GM12878 (cell line): ENCODE data around the gene KCTD16. TPM values are rescaled to one million over a fixed set of nuclear protein-coding genes. Genes with fewer than 3 reads are reported as not detected.

Source experiments
- ATAC-seq: fragments of 200-7000 bp; cut with Tn5 transposase; 3 replicates; pipeline ENCODE4 v1.9.1; 2020; ENCODE audit warnings: mild to moderate bottlenecking, moderate library complexity
- BruUV-seq: library from RNA; stranded (reverse); fragments of 400-500 nt; replicated peaks from 2 replicates; lab custom pipeline; 2021; lab: Mats Ljungman, UMichigan
- CTCF ChIA-PET: fragments of 300-600 bp; sonication (Branson Sonifier 250); formaldehyde crosslinking; extraction: SDS; loops from one replicate; lab custom pipeline; 2021; ENCODE audit warnings: inconsistent platforms; lab: Yijun Ruan, JAX
- POLR2A ChIA-PET: fragments of 350-600 bp; formaldehyde crosslinking; extraction: SDS; loops from one replicate; lab custom pipeline; 2021; ENCODE audit warnings: inconsistent platforms; lab: Charles Lee
- RAD21 ChIA-PET: fragments of 300-600 bp; sonication (Branson Sonifier 250); formaldehyde crosslinking; loops from one replicate; lab custom pipeline; 2023; ENCODE audit warnings: antibody characterized with exemption; ENCODE audit not compliant: unreplicated experiment; lab: Charles Lee
- SMC1A ChIA-PET: fragments of 300-600 bp; sonication (Branson Sonifier 250); formaldehyde crosslinking; loops from one replicate; lab custom pipeline; 2023; ENCODE audit not compliant: unreplicated experiment, uncharacterized antibody; lab: Charles Lee
- DNase-seq: peaks from one replicate; pipeline ENCODE4 v3.0.0-alpha.2; 2011; ENCODE audit warnings: low read depth, low spot score
- FAIRE-seq: peaks from 3 replicates; lab custom pipeline; 2011; peaks lifted over from hg19 to GRCh38; lab: Jason Lieb, UNC
- H2AFZ ChIP-seq: 2 replicates; pipeline ENCODE4 v1.6.0; 2011; ENCODE audit warnings: low read depth, low read length, control low read depth; ENCODE audit not compliant: control insufficient read depth
- H3K27ac ChIP-seq: 2 replicates; pipeline ENCODE4 v1.5.1; 2011; ENCODE audit warnings: control low read depth; ENCODE audit not compliant: control insufficient read depth, insufficient read depth
- H3K27me3 ChIP-seq, 2 experiments: replicated peaks in 1 of 2; 2 replicates each; pipeline versions ENCODE4 v1.6.0 to v1.6.1; 2011; ENCODE audit warnings: low read length in 1 of 2; ENCODE audit not compliant: control insufficient read depth in 2 of 2, insufficient read depth in 2 of 2
- H3K36me3 ChIP-seq, 2 experiments: 2 replicates each; pipeline ENCODE4 v1.5.1; 2011; ENCODE audit warnings: low read length in 1 of 2; ENCODE audit not compliant: control insufficient read depth in 2 of 2, insufficient read depth in 2 of 2
- H3K4me1 ChIP-seq: 2 replicates; pipeline ENCODE4 v1.6.1; 2011; ENCODE audit warnings: mild to moderate bottlenecking, low read length, moderate library complexity, mixed read lengths; ENCODE audit not compliant: control insufficient read depth, insufficient read depth
- H3K4me2 ChIP-seq: 2 replicates; pipeline ENCODE4 v1.6.0; 2011; ENCODE audit warnings: control low read depth; ENCODE audit not compliant: control insufficient read depth, insufficient read depth
- H3K4me3 ChIP-seq: fragments of 200-600 bp; sonication (generic); 2 replicates; pipeline ENCODE4 v1.5.1; 2016
- H3K79me2 ChIP-seq: 2 replicates; pipeline ENCODE4 v1.6.0; 2011; ENCODE audit warnings: low read length; ENCODE audit not compliant: control insufficient read depth, insufficient read depth
- H3K9ac ChIP-seq: 2 replicates; pipeline ENCODE4 v1.8.0; 2011; ENCODE audit warnings: low read length, control low read depth, mixed read lengths; ENCODE audit not compliant: control insufficient read depth, insufficient read depth
- H3K9me3 ChIP-seq: replicated peaks from 3 replicates; pipeline ENCODE4 v1.5.1; 2011; ENCODE audit warnings: mild to moderate bottlenecking, low read length; ENCODE audit not compliant: control insufficient read depth, insufficient read depth
- H4K20me1 ChIP-seq: 2 replicates; pipeline ENCODE4 v1.6.0; 2011; ENCODE audit not compliant: control insufficient read depth, insufficient read depth
- CHD4 ChIP-seq: fragments of 200-600 bp; sonication (generic); IDR thresholded peaks from 2 replicates; pipeline ENCODE4 v1.6.1; 2016; ENCODE audit warnings: mild to moderate bottlenecking
- FOS ChIP-seq: IDR thresholded peaks from 3 replicates; pipeline ENCODE4 v1.6.1; 2011; ENCODE audit warnings: borderline replicate concordance; ENCODE audit not compliant: insufficient read length; ENCODE audit errors: extremely low read depth
- HDAC6 ChIP-seq: fragments of 200-600 bp; sonication (generic); IDR thresholded peaks from one replicate; pipeline ENCODE4 v1.8.0; 2017; ENCODE audit warnings: antibody characterized with exemption; ENCODE audit not compliant: unreplicated experiment
- HDGF ChIP-seq: fragments of 450-650 bp; IDR thresholded peaks from 2 replicates; pipeline ENCODE4 v1.6.1; 2016; ENCODE audit warnings: antibody characterized with exemption
- IRF4 ChIP-seq: IDR thresholded peaks from 2 replicates; pipeline ENCODE4 v1.6.1; 2011; ENCODE audit warnings: low read depth, low read length
- MXI1 ChIP-seq: fragments of 150-350 bp; IDR thresholded peaks from 2 replicates; pipeline ENCODE4 v1.6.1; 2011; ENCODE audit warnings: low read depth, mild to moderate bottlenecking, inconsistent platforms, low read length, improper control_type of control experiment
- SMC3 ChIP-seq: IDR thresholded peaks from 2 replicates; pipeline ENCODE4 v1.6.1; 2011; ENCODE audit warnings: low read length, improper control_type of control experiment, borderline replicate concordance
- ZNF217 ChIP-seq: fragments of 450-650 bp; IDR thresholded peaks from 2 replicates; pipeline ENCODE4 v1.6.1; 2017; ENCODE audit warnings: antibody characterized with exemption, mild to moderate bottlenecking
- ZNF384 ChIP-seq: IDR thresholded peaks from 2 replicates; pipeline ENCODE4 v1.6.1; 2012; ENCODE audit warnings: low read depth, mild to moderate bottlenecking, low read length, improper control_type of control experiment, borderline replicate concordance
- WGBS: methylation state at CpG from one replicate; pipeline ENCODE4 v1.1.6; 2016; ENCODE audit warnings: low lambda C conversion rate; ENCODE audit not compliant: insufficient replicate concordance, insufficient coverage; ENCODE audit errors: missing lambda C conversion rate; 5-methylcytosine and 5-hydroxymethylcytosine counted together
- in situ Hi-C: fragments of 300-500 bp; cut with MboI; formaldehyde crosslinking; loops from 9 replicates; pipeline ENCODE4 v1.14.3; 2018; ENCODE audit warnings: mixed read lengths
- intact Hi-C: fragments of 100-400 bp; cut with micrococcal nuclease; formaldehyde crosslinking; loops from one replicate; pipeline ENCODE4 v1.14.2; 2022; ENCODE audit not compliant: unreplicated experiment
- polyA plus RNA-seq, 11 experiments: library from polyadenylated mRNA; depleted of rRNA in 4 of 11; unstranded in 6 of 11; stranded (reverse) in 5 of 11; fragments of >200 nt; fragmentation: Nextera tagmentation in 4 of 11; fragmentation: Illumina TruSeq in 1 of 11; extraction: Ambion mirVana in 4 of 11; extraction: Trizol in 1 of 11; gene quantifications; 1 replicate in 1 of 11; 2 replicates in 10 of 11; pipeline versions ENCODE4 v1.2.1 to v1.2.3, GENCODE V29; 2011 to 2016; ENCODE audit warnings: inconsistent platforms in 2 of 11, missing spikeins in 2 of 11, low read depth in 1 of 11
- total RNA-seq, 4 experiments: library from RNA; depleted of rRNA in 3 of 4; stranded (reverse); fragments of >200 nt in 3 of 4; fragmentation: Illumina TruSeq in 1 of 4; extraction: Trizol in 1 of 4; gene quantifications; 2 replicates each; pipeline versions ENCODE4 v1.2.1 to v1.2.3, GENCODE V29; 2013 to 2021
- TF ChIP-seq, protein P1 (sequence below): fragments of 450-650 bp; IDR thresholded peaks from 2 replicates; pipeline ENCODE4 v1.6.1; 2018; ENCODE audit warnings: mild to moderate bottlenecking, low read depth, moderate library complexity; ENCODE audit not compliant: partially characterized antibody
- TF ChIP-seq, protein P2 (sequence below): fragments of 450-650 bp; IDR thresholded peaks from 2 replicates; pipeline ENCODE4 v1.6.1; 2017; ENCODE audit warnings: antibody characterized with exemption, mild to moderate bottlenecking, moderate library complexity
- TF ChIP-seq, protein P3 (sequence below): IDR thresholded peaks from 2 replicates; pipeline ENCODE4 v1.6.1; 2011; ENCODE audit warnings: mild to moderate bottlenecking, low read depth, low read length, moderate library complexity; ENCODE audit not compliant: insufficient replicate concordance

KCTD16 gene
- total and polyA plus RNA-seq, 10 of the 15 experiments (the other 5 are each of a cell fraction or from before 2014, with no cell fraction given), result 0.03 to 0.10 (median 0.06) TPM; not detected in 3

GRCh38 chr5:144428326-144428725 is 257.7 kb downstream of the KCTD16 start:
- BruUV-seq, result no TSS peak
- ATAC-seq, result no peak
- Histone ChIP-seq H3K4me2 (no peak overlapping the region), H3K9ac (no peak overlapping the region), H4K20me1 (no peaks in the 10 kb centered on the region), H2AFZ (no peak overlapping the region), H3K4me1 (no peaks in the 10 kb centered on the region), H3K9me3 (no peaks in the 10 kb centered on the region), H3K27ac (no peak overlapping the region), H3K4me3 (no peak overlapping the region), H3K36me3 (no peaks in the 10 kb centered on the region), H3K79me2 (no peaks in the 10 kb centered on the region), H3K27me3 (no peaks in the 10 kb centered on the region)
- in situ Hi-C loops (no loop called here), intact Hi-C loops (no loop called here)
- WGBS, result 0% methylated on average over 1 of the region's 1 CpG
- ChIA-PET CTCF (no interaction called here), POLR2A (no interaction called here), SMC1A (no interaction called here), RAD21 (no interaction called here)
- DNase-seq, result no peak
- FAIRE-seq, result no peak
- TF ChIP-seq, protein P1, sequence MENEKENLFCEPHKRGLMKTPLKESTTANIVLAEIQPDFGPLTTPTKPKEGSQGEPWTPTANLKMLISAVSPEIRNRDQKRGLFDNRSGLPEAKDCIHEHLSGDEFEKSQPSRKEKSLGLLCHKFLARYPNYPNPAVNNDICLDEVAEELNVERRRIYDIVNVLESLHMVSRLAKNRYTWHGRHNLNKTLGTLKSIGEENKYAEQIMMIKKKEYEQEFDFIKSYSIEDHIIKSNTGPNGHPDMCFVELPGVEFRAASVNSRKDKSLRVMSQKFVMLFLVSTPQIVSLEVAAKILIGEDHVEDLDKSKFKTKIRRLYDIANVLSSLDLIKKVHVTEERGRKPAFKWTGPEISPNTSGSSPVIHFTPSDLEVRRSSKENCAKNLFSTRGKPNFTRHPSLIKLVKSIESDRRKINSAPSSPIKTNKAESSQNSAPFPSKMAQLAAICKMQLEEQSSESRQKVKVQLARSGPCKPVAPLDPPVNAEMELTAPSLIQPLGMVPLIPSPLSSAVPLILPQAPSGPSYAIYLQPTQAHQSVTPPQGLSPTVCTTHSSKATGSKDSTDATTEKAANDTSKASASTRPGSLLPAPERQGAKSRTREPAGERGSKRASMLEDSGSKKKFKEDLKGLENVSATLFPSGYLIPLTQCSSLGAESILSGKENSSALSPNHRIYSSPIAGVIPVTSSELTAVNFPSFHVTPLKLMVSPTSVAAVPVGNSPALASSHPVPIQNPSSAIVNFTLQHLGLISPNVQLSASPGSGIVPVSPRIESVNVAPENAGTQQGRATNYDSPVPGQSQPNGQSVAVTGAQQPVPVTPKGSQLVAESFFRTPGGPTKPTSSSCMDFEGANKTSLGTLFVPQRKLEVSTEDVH, result no peak
- TF ChIP-seq MXI1, result no peak
- TF ChIP-seq ZNF217, result no peak
- TF ChIP-seq ZNF384, result no peak
- TF ChIP-seq CHD4, result no peak
- TF ChIP-seq, protein P2, sequence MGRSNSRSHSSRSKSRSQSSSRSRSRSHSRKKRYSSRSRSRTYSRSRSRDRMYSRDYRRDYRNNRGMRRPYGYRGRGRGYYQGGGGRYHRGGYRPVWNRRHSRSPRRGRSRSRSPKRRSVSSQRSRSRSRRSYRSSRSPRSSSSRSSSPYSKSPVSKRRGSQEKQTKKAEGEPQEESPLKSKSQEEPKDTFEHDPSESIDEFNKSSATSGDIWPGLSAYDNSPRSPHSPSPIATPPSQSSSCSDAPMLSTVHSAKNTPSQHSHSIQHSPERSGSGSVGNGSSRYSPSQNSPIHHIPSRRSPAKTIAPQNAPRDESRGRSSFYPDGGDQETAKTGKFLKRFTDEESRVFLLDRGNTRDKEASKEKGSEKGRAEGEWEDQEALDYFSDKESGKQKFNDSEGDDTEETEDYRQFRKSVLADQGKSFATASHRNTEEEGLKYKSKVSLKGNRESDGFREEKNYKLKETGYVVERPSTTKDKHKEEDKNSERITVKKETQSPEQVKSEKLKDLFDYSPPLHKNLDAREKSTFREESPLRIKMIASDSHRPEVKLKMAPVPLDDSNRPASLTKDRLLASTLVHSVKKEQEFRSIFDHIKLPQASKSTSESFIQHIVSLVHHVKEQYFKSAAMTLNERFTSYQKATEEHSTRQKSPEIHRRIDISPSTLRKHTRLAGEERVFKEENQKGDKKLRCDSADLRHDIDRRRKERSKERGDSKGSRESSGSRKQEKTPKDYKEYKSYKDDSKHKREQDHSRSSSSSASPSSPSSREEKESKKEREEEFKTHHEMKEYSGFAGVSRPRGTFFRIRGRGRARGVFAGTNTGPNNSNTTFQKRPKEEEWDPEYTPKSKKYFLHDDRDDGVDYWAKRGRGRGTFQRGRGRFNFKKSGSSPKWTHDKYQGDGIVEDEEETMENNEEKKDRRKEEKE, result no peak
- TF ChIP-seq SMC3, result no peak
- TF ChIP-seq IRF4, result no peak
- TF ChIP-seq HDAC6, result no peak
- TF ChIP-seq HDGF, result no peak
- TF ChIP-seq, protein P3, sequence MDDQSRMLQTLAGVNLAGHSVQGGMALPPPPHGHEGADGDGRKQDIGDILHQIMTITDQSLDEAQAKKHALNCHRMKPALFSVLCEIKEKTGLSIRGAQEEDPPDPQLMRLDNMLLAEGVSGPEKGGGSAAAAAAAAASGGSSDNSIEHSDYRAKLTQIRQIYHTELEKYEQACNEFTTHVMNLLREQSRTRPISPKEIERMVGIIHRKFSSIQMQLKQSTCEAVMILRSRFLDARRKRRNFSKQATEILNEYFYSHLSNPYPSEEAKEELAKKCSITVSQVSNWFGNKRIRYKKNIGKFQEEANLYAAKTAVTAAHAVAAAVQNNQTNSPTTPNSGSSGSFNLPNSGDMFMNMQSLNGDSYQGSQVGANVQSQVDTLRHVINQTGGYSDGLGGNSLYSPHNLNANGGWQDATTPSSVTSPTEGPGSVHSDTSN, result no peak
- TF ChIP-seq FOS, result no peak
